Nephron progenitor cell (in vitro differentiated cells): ENCODE measurements around the gene GDI1.
"Not testable (repeated sequence)": the region's sequence is repeated elsewhere in the genome, so short reads cannot be mapped to it uniquely, and the experiment has no call there.

ENCODE experiments used
- DNase-seq: peaks from one replicate; pipeline ENCODE4 v3.0.0; 2021
- H3K27ac Mint-ChIP-seq: 2 replicates; pipeline ENCODE4 v1.8.0; 2021; ENCODE audit warnings: mild to moderate bottlenecking, moderate library complexity, mixed read lengths
- H3K27me3 Mint-ChIP-seq: 2 replicates; pipeline ENCODE4 v1.8.0; 2021; ENCODE audit warnings: mild to moderate bottlenecking, low read depth, mixed read lengths; ENCODE audit not compliant: poor library complexity
- H3K36me3 Mint-ChIP-seq: 2 replicates; pipeline ENCODE4 v1.8.0; 2021; ENCODE audit warnings: low read depth, mixed read lengths
- H3K4me1 Mint-ChIP-seq: 2 replicates; pipeline ENCODE4 v1.8.0; 2021; ENCODE audit warnings: mixed read lengths
- H3K4me3 Mint-ChIP-seq: 2 replicates; pipeline ENCODE4 v1.8.0; 2021; ENCODE audit warnings: mild to moderate bottlenecking, moderate library complexity, mixed read lengths
- H3K9me3 Mint-ChIP-seq: 2 replicates; pipeline ENCODE4 v1.8.0; 2021; ENCODE audit warnings: mild to moderate bottlenecking, moderate library complexity, mixed read lengths
- CTCF ChIP-seq: fragments of 200-600 bp; sonication (generic); IDR thresholded peaks from 2 replicates; pipeline ENCODE4 v1.5.0; 2021; ENCODE audit warnings: antibody characterized with exemption

The GDI1 gene

GRCh38 chrX:154436983-154437752 is at the start of gene GDI1:
GDI1 (plus strand) TSS chrX:154437154; CDS start chrX:154437255, 101 bp downstream.
- Mint-ChIP-seq H3K4me3 (peak within 1 kb of the TSS; percentile 91), H3K27me3 (peaks cover 6% of the 10 kb centered on the region), H3K9me3 (peaks cover 67% of the 10 kb centered on the region), H3K36me3 (peaks cover 19% of the 10 kb centered on the region), H3K27ac (peak within 1 kb of the TSS; percentile 66), H3K4me1 (peaks cover 20% of the 10 kb centered on the region)
- DNase-seq: peak; percentile 70
- no peak for TF ChIP-seq CTCF

DNA sequence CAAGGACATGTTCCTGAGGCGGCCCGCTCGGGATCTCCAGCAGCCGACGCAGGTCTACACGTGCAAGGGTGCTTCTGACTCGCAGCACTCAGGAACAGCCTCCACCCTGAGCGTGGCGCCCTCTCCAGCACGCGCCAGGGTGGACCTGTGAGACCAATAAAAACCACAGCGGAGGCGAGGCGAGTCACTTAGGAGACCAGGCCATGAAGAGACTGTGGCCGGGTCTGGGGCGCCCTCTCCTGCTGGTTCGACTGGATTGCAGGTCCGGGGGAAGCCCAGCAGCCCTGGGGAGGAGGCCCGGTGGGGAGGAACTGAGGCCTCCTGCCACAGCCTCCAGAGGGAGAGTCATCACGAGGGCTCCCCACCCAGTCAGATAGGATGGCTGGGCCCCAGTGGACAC is 48.9 kb upstream of the GDI1 start:
- H3K27ac Mint-ChIP-seq, H3K36me3 Mint-ChIP-seq, H3K4me3 Mint-ChIP-seq, DNase-seq, H3K27me3 Mint-ChIP-seq, H3K9me3 Mint-ChIP-seq, H3K4me1 Mint-ChIP-seq: not testable (repeated sequence)

DNA sequence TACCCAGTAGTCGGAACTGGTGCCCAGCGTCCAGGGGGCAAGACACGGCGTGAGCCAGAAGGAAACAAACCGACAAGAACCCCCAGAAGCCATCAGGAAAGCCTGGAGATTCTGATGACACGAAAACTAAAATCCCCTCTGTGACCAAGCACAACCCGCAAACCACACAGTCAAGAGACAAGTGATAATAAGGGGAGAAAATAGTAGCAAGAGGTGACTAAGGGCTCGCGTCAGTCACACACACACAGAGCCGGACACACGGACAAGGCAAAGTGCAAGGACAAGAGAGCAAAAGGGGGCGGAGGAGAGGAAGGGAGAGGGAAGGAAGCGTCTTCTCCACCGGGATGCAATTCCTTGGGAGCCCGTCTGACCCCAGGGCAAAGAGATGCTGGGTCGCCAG is 48.3 kb upstream of the GDI1 start:
- not testable (repeated sequence) for H3K4me3 Mint-ChIP-seq, H3K27me3 Mint-ChIP-seq, H3K9me3 Mint-ChIP-seq, H3K36me3 Mint-ChIP-seq, DNase-seq, H3K27ac Mint-ChIP-seq, H3K4me1 Mint-ChIP-seq

DNA sequence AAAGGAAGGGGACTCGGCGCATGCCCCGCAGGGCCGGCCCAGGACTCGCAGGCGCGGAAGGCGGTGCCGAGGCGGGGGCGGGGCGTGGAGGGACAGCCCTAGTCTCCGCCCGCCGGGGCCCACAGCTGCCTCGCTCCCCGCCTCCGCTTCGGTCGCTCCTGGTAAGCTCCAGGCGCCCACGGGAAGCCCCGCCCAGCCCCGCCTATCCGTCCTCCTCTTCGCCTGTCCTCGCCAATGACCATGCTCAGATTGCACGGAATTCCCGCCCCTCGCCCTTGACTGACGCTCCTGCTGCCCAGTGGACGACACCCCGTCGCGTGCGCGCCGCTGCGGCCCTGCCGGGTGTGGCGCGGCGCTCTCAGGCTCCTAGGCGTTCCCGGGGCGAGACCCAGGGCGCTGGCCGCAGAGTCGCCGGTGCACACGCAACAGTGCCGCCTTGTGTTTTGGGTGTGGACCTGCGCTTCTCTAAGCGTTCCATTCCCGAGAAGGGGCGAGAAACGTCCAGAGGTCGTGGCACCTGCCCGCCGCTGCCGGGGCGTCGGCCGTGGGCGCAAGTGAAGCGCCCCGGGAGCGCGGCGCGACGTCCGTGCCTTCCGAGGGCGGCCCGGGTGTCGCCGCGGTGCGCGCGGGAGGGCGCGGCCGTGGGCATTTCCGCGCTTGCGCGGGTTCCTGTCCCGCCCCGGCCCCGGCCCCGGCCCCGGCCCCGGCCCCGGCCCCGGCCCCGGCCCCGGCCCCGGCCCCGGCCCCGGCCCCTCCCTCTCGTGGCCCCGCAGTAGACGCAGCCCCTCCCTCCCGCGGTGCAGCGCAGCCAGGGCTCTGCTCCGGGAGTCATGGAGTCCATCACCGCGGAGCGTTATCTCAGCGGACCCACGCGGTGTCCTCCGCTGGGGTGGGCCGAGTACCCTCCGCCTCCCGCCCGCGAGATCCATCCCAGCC is 46.9 kb upstream of the GDI1 start:
- not testable (repeated sequence) for H3K4me3 Mint-ChIP-seq, DNase-seq, H3K27me3 Mint-ChIP-seq, H3K9me3 Mint-ChIP-seq, H3K36me3 Mint-ChIP-seq, H3K27ac Mint-ChIP-seq, H3K4me1 Mint-ChIP-seq

GRCh38 chrX:154396363-154396762 is 40.6 kb upstream of the GDI1 start:
- peaks cover 21% of the 10 kb centered on the region for H3K36me3 Mint-ChIP-seq
- peaks cover 19% of the 10 kb centered on the region for H3K4me1 Mint-ChIP-seq
- not testable (repeated sequence) for DNase-seq, H3K27ac Mint-ChIP-seq, H3K27me3 Mint-ChIP-seq, H3K4me3 Mint-ChIP-seq
- H3K9me3 Mint-ChIP-seq: peaks cover 37% of the 10 kb centered on the region

DNA sequence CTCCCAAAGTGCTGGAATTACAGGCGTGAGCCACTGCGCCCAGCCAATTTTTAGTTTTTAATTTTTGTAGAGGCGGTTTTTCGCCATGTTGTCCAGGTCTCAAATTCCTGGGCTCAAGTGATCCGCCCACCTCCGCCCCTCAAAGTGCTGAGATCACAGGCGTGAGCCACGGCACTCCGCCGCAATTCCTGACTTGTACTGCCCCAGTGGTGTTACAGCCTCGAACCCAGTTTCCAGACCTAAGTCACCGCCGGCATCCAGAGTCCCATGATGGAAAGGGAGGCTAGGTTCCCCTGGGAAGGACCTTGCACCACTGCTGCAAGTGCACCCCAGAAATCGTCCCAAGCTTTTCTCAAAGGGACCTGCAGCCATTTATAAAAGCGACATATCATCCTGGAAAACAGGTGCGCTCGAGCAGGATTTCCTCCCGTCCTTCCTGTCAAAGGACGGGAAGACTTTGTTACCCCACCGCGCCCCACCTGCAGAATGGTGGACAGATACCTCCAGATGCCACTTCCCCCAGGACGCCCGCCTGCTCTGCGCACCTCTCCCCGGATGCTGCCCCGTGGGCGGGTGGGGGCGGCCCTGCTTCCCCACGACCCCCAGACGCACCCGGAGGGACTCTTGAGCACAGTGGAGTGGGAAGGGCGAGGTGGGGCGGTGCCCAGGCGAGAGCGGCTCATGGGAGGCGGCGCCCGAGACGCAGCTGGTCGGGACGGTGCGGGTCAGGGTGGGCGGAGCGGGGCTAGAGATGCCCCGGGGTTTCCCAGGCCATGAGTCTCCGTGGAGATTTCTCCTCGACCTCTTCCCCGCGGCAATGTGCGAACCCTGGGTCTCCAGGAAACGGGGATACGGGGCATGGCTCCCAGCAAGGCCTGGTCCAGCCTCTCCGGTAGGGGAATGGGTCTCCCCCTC is 39.7 kb upstream of the GDI1 start:
- Mint-ChIP-seq H3K4me1 (peaks cover 19% of the 10 kb centered on the region), H3K27me3 (peaks cover 7% of the 10 kb centered on the region), H3K9me3 (peaks cover 40% of the 10 kb centered on the region), H3K4me3 (peak overlapping the region; percentile 98), H3K27ac (peak overlapping the region; percentile 99), H3K36me3 (peaks cover 21% of the 10 kb centered on the region)
- TF ChIP-seq CTCF: no peak
- peak; percentile 63 for DNase-seq

GRCh38 chrX:154397888-154398667 is 38.9 kb upstream of the GDI1 start, which contains the start of gene RPL10:
RPL10 (plus strand) TSS chrX:154398377; CDS start chrX:154398520, 143 bp downstream.
- DNase-seq: peak; percentile 84
- Mint-ChIP-seq H3K9me3 (peaks cover 46% of the 10 kb centered on the region), H3K4me3 (peak within 1 kb of the TSS; percentile 98), H3K27ac (peak within 1 kb of the TSS; percentile 99), H3K27me3 (peaks cover 7% of the 10 kb centered on the region), H3K36me3 (peaks cover 21% of the 10 kb centered on the region), H3K4me1 (peaks cover 19% of the 10 kb centered on the region)
- TF ChIP-seq CTCF: no peak
